HG02623 (cell line): ENCODE data around the gene MMP25.
"Not testable (repeated sequence)": the region's sequence is repeated elsewhere in the genome, so short reads cannot be mapped to it uniquely, and the experiment has no call there.

Source experiments
- ATAC-seq: cut with Tn5 transposase; IDR thresholded peaks from one replicate; pipeline ENCODE4 v1.9.1; 2021; ENCODE audit warnings: moderate library complexity; ENCODE audit not compliant: unreplicated experiment

MMP25 gene

GRCh38 chr16:3028716-3029319, 17.5 kb upstream of the MMP25 start:
- ATAC-seq: no peak

- no peak for ATAC-seq
Observed at GRCh38 chr16:3029491-3030221, 16.7 kb upstream of the MMP25 start.

- no peak for ATAC-seq
Observed at GRCh38 chr16:3030222-3031212, 15.8 kb upstream of the MMP25 start.

- no peak for ATAC-seq
Observed at GRCh38 chr16:3032624-3033023, 13.7 kb upstream of the MMP25 start.

GRCh38 chr16:3035289-3035971, 10.9 kb upstream of the MMP25 start:
- ATAC-seq: no peak

- ATAC-seq: no peak
Observed at GRCh38 chr16:3035972-3036725, 10.2 kb upstream of the MMP25 start.

GRCh38 chr16:3036726-3037315, 9.5 kb upstream of the MMP25 start, which contains the start of gene BICDL2:
Gene BICDL2, minus strand, starts transcription at chr16:3036944. Its CDS starts 1,448 bp downstream, at chr16:3035496.
- ATAC-seq: no peak

- ATAC-seq: no peak
Observed at GRCh38 chr16:3038256-3038655, 8.1 kb upstream of the MMP25 start.

- ATAC-seq: no peak
Observed at GRCh38 chr16:3038896-3039295, 7.5 kb upstream of the MMP25 start.

GRCh38 chr16:3042376-3042775, 4.0 kb upstream of the MMP25 start:
- no peak for ATAC-seq

- no peak for ATAC-seq
Observed at GRCh38 chr16:3044708-3045107, 1.7 kb upstream of the MMP25 start.

- ATAC-seq: no peak
Observed at GRCh38 chr16:3046641-3047386, 453 bp downstream of the MMP25 start.

GRCh38 chr16:3047387-3047720, 993 bp downstream of the MMP25 start:
- no peak for ATAC-seq

GRCh38 chr16:3049921-3050481, 3.6 kb downstream of the MMP25 start:
- no peak for ATAC-seq

GRCh38 chr16:3050487-3050886, 4.1 kb downstream of the MMP25 start:
- ATAC-seq: no peak

- no peak for ATAC-seq
Observed at GRCh38 chr16:3051009-3051408, 4.6 kb downstream of the MMP25 start.

GRCh38 chr16:3051494-3051893, 5.1 kb downstream of the MMP25 start:
- no peak for ATAC-seq

GRCh38 chr16:3052571-3053329, 6.4 kb downstream of the MMP25 start:
- not testable (repeated sequence) for ATAC-seq
